NCI-H1436 (cell line): ENCODE results near the gene ZNF385B.

Source experiments
- DNase-seq: peaks from one replicate; lab custom pipeline; 2025; lab: John Stamatoyannopoulos, UW

ZNF385B gene

DNA sequence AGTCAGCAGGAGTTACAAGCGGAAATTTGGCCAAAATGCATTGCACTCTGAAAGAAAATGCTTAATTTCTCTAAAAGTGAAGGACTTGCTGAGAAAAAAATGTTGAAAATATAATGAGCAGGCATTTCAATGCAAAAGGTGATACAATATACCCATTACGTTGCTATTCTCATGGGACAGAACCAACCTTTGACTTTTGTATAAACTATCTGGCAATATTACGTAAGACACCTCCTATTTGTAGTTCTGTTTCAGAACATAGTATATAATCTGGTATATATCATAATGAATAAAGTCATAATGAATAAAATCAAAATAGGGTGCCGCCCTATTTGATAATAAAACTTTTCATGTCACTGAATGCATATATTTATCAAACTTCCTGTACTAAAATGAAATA, 310.6 kb downstream of the ZNF385B start:
- DNase-seq: no peak

DNA sequence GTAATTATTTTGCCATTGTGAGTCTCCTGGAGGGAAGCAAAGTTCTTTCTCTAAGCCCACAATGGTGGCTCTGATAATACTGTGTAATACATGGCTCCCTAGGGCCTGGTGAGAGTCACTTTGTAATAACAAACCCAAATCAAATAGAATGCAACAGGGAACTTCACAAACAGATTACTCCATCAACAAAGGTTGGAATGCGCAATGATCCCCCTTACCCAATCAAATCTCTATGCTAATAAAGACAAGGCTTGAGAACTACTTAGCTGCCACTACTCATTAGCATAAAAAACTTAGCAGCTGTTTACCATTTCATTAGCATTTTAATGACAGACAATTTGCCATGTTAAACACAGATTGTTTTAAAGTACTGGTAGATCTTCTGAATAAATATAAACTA, 311.2 kb downstream of the ZNF385B start:
- DNase-seq: peak; percentile 66

DNA sequence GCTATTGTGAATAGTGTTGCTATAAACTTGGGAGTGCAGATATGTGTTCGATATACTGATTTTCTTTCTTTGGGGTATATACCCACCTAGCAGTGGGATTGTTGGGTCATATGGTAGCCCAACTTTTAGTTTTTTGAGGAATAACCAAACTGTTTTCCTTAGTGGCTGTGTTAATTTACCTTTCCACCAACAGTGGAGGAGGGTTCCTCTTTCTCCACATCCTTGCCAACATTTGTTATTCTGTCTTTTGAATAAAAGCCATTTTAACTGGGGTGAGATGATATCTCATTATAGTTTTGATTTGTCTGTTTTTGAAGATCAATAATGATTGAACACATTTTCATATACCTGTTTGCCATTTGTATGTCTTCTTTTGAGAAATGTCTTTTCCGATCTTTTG, 314.8 kb downstream of the ZNF385B start:
- DNase-seq: no peak

DNA sequence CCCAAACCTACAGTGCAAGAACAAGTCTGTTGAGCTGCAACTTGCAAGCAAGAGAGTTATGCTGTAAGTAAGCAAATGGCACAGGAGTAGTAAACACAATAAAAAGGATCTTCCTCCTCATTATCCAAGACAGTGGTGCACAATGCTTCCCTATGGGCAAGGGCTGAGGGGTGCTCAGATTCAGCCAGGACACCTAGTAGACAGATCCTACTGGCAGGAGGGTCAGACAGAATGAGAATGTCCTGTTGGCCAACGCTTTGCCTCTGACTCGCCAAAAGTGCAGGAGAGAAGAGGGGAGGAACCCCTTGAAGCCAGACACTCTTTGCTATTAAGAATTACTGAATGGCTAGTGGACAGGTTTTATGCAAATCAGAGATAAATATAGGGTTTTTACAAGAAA, 316.4 kb downstream of the ZNF385B start:
- no peak for DNase-seq

DNA sequence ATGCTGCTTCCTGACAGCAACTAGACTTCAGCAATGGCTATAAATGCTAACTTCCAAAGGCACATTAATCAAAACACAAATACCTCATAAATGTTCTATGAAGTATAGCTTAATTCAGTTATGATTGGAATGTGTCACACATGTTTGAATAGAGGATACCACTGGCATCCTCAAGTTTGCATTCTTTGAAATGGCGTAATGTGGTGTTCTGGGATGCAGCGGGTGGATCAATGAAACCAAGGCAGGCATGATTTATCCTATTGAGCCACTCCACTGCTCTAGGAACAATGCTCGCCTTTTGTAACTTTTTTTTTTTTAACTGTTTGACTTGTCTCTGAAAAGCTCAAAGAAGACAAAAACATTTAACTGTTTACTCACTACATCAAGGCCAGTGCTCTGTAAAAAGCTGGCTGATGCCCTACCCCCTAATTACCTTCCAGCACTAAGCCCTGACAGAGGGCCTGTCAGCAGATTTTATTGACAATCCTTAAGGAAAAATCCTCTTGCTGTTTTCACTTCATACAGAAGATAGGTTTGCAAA, 318.0 kb downstream of the ZNF385B start:
- no peak for DNase-seq

DNA sequence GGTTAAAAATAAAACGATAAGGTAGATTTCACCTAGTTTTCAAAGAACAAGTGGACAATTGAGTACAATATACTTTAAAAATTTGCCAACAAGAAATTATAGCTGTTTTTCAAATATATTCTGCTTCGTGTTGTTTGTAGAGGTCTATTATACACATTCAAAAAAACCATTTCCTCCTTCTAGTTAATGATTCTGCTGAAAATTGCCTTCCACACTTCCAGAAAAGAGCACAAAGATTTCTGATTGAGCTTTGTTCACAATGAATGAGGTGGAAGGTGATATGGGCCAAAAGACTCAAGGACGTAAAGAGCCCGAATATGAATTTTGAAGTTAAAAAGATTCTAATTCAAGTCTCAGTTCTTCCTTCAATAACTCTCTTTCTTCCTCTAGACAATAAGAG, 319.8 kb downstream of the ZNF385B start:
- no peak for DNase-seq

DNA sequence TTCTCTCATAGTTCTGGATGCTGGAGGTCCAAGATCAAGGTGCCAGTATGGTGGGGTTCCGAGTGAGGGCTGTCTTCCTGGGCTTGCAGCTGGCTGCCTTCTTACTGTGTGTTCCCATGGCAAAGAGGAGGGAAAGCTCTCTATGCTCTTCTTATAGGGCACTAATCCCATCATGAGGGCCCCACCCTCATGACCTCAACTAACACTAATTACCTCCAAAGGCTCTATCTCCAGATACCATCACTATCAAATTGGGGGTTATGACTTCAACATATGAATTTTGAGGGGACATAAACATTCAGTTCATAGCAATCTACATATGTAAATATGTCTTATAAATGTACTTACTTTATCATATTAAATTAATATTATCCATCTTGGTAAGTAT, 322.3 kb downstream of the ZNF385B start:
- no peak for DNase-seq

DNA sequence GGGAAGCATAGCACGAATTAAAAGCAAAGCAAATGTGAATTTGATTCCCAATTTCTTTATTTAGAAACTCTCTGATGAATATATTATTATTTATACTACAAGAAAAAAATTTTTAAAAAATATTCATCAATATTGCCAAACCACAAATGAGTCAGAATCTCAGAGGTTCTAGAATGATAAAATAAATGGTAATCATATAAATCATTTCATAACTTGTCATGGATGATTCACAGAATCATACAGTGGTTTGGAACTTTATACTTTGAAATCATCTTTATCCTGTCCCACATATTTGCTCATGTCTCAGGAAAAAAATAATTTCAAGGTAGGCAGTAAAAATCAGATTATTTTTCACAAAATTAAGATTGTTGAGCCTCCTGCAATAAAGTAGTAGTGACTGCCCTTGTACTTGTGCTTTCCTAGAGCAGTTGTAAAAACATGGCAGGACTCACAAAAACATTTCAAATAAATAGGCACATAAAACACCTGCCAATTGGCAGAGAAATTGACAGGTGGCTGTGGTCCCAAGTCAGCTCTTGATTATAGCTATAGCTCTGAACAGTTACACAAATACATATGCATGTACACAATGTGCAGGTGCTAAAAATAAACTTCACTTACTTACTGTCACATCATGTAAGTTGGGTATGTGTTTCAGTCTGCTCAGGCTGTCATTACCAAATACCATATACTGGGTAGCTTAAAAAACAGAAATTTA, 322.8 kb downstream of the ZNF385B start:
- no peak for DNase-seq

DNA sequence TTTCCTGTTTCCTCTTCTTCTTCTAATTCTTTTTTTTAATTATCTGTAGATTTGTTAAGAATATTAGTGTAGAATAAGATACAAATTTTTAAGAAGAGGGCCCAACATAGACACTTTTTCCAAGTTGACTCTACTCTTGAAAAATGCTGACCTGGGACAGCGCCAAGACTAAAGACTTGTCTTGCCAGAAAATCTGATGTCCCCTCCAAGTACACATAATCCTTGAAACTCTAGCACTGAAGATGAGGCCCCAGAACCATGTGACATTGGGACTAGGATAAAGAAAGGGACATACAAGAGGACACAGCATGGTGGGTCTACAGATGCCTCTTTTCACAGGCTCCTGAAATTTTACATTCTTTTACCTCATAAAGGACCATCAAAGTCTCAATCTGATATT, 325.2 kb downstream of the ZNF385B start:
- DNase-seq: no peak

DNA sequence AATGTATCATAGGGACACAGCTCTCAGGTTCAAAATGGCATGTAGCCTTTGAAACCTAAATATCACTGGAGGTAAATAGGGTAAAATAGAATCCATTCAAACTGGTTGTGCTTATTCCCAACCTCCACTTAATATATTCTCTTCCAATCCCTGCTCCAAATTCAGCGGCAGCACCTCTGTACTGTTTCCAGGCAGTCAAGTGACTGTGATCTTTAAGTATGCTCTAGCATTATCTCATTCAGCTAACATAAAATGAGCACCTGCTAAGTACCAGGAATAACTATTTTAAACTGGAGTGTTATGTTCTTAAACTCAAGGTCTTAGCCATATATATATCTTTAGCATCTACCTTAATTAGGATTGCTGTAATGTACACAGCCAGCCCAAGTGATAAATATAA, 327.5 kb downstream of the ZNF385B start:
- DNase-seq: no peak

DNA sequence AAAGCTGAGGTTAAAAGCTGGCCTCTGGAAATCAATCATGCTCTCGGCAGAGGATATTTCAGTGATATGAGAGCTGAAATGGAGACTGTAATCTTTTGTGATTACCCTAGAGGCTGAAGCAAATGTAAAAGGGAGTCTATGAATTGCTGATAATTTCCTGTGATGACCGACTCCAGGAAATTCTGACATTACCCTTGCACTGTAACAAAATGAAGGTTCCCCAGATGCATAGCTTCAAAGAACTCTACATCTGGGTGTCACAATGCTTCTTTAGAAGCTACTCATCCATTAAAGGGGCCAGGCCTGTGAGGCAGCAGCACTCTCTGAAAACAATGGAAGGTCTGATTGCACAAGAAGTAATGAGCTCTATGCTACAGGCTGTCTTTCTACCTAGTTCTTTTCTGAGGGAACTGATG, 328.5 kb downstream of the ZNF385B start:
- DNase-seq: peak; percentile 79

DNA sequence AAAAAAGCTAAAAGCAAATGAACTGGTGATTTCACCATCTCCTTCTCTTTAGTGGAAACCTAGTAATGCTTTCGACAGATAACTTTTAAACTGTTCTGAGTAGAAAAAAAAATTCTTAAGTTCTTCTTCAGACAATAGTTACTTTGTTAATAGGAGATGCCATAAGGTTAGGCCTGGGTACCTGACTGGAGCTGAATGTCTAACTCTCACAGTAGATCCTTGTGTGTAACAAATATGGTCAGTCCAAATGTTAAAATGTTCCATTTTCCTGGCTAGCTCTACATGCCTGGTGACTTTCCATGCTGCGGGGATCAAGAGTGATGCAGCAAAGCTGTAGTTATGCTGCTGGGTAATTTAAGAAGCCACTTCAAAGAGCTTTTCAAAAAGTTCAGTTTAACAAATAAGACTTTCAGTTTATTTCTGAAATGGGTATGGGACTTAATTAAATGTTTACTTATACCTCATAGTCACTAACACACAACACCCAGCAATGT, 332.8 kb downstream of the ZNF385B start:
- no peak for DNase-seq

DNA sequence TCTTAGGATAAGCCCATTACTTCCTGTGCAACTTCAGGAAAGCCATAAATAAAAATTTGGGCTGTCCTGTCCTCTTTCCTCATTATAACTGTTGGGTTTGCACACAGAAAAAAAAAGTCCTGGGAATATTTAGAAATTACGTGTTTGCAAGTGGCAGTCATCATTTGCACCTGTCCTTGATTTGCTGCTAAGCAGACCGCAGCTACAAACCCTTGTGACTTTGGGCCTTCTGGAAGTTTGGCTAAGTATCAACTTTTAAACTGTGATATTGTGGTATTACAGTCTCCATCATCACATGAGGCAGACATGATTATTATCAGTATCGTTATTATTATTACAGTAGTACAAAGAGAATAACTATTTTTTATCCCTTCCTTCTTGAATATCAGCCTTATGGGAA, 336.1 kb downstream of the ZNF385B start:
- no peak for DNase-seq

DNA sequence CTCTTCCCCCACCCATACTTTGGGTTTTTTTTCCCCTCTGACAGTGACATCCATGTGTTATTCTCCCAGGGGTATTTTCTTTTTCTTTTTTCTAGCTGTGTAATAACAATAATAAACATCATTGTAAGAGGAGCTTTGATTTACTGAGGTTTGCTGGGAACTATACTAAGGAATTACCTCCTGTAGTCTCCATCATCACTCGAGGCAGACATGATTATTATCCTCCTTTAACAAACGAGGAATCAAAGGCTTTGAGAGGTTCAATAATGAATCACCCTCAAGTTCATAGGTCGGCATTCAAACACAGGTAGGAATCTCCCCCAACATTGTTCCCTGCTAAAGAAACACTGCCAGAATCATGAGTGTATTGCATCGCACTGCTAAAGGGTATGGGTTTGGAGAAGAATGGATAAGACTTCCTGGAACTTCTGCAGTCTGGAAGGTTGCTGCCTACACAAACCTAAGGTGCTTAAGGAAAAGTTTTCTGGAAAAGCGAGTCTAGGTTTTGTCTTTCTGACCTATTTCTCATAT, 336.5 kb downstream of the ZNF385B start:
- DNase-seq: no peak

DNA sequence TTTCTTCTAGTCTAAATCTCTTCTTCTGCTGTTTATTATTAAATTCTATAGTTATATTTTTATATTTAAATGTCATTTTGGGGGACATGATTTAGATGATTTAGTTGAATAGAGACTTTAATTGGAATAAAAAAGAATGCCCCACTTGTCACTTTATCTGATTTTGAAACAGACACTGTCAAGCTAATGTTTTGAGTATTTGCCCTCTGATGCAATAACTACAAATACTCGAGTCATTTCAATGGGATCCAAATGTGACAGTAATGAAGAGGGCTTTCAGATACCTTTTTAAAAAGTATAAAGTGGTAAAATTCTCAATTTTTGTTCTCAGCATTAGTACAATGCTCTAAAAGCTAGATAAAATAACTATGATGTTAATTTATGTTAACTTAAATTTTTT, 339.5 kb downstream of the ZNF385B start:
- no peak for DNase-seq

DNA sequence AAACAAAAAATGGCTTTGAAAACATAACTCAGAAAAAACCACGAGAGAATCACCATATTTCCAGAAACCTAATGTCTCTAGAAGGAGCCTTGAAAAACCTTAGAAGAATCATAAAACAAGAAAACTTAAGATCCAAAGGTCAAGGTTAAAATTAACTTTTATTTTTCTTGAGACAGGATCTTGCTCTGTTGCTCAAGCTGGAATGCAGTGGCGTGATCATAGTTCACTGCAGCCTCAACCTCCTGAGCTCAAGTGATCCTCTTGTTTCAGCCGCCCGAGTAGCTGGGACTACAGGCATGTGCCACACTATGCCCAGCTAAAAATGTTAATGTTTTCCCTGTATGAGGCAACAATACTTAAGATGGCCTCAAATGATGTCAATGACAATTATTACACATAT, 342.6 kb downstream of the ZNF385B start:
- DNase-seq: no peak

DNA sequence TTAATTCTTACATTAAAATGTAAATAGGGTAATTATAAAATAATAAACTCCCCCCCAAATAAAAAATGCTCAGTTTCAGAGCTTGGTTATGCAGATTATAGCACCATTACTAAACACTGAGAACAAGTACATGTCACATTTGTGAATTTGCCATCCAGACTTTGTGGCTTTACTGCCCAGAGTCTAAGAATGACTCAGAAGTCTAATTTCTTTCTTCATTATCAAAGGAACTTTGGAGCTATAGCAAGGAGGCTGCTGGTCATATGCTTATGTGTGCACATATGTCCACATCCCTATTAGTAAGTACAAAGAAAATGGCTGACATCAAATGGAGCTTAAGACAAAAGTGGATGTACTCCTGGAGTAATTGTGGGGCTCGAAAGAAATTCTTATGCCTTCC, 348.2 kb downstream of the ZNF385B start:
- no peak for DNase-seq

DNA sequence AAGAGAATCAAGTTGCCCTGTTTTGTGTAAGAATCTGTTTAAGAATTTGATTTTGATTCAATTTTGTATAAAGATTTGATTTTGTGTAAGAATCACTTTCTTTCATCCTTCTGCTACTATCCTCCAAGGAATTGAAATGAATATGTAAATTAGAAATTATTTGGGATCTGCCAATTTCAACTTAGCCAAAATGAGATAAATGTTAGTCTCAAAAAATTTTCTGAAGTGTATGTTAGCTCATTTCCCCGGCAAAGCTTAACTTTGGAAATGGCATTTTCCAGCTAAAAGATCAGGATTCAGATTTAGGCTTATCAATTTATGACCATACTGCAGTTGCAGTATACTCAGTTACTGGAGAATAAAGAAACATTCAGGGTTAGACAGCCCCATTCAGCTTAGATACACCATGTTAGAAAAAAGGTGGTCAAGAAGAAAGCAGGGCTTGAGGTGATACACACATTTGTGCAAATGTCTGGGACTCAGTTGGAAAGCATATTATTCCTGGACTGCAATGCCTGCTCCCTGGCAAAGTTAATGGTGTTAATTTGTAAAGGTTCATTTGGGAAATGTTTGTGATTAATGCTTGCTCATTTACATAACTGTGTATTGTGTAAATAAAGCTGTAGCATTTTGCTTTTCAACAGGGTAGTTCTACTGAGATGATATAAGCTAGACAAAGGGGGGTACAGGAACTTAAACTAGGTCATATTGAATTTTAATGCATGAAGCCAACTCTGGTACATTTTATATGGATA, 349.0 kb downstream of the ZNF385B start:
- DNase-seq: no peak

DNA sequence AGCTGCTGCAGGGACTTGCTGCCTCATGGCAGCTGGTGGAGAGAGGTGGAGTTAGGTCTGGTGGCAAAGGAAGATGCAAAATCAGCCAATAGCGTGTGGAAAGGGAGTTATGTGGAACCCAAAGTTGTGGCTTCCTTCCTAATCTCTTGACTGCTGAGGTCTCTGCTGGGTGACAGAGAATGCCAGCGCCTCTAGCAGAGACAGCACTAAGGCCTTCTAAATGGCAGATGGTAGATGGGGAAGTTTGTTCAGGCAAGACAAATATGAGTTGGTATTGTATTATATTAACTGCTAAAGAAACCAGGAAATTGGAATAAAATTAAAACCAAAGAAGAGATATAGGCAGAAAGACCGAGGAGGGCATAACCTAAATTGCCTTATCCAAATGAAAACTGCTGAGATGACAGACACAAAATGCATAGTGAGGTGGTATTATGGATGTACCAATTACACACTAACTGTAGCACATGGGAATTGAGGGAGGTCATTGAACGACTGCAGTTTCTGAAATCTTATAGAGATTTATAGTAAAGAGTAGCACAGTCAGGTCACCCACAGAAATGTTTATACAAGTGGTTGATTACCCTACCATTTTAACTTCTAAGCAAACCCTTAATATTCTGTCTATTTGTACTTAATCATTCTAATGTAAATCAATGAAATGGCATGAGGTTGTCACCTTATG, 350.2 kb downstream of the ZNF385B start:
- no peak for DNase-seq

DNA sequence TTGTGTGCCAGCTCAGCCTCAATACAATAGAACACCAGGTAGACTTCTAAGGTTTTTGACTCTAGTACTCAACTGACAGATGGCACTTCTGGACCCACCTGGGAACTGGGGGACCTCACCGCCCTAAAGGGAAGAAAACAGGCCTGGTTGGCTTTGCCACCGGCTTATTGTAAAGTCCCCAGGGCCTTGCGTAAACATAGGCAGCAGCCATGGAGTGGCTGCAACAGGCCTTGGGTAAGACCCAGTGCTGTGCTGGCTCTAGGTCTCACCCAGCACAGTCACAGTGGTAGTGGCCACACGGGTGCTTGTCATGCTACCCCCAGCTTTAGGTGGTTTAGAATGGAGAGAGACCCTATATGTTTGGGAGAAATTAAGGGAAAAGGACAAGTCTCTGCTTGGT, 366.1 kb downstream of the ZNF385B start:
- DNase-seq: no peak

DNA sequence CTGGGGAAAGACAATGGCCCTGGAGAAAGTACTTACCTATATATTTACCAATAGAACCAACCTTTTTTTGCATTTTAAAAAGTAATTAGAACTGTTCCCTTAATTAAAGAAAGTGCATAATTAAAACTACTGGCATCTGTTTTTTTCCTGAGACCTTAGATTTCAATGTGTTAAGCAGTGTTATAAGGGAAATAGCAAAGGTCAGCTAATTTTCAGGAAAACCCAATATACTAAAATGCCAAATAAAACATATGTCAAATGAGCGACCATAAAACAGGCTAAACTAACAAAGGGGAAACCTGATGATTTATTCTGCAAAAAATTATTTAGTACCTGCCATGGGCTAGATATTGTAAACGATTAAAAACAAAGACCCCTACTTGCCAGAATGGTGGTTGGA, 372.8 kb downstream of the ZNF385B start:
- DNase-seq: no peak

DNA sequence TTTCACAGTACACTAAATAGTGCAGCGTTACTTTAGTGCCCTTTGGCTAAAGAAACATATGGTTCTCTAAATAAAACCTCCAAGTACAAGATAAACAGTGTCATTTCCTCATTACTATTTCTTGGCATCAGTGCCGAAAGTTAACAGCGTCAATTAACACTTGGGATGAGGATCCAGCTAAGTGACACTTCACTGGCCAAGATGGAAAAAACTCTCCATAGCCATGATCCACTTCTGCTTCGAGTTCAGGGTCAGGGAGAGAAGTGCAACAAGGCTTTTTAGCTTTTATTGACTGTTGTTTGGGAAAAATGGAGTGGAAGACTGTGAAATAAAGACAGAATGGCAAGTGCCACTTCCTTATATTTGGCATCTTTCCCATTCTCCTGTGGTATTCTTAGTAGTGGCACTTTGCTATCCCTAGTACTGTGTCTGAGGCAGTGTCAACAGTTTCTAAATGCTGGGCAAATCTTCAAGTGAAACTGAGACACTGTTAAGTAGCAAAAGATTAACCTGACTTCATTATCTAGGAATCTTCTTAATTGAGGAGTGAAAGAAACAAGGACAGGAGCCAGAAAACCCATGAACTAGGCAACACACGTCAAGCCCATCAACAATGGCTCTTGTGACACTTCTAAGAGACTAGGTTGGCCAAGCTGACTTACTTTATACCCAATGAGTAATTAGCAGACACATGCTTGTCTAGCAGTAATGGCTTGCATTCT, 374.2 kb downstream of the ZNF385B start:
- DNase-seq: peak; percentile 13
